HG03196 (cell line): ENCODE data around the gene CYB561D1.

Experiments used
- ATAC-seq: cut with Tn5 transposase; IDR thresholded peaks from one replicate; pipeline ENCODE4 v1.9.1; 2021; ENCODE audit not compliant: unreplicated experiment

Gene CYB561D1

DNA sequence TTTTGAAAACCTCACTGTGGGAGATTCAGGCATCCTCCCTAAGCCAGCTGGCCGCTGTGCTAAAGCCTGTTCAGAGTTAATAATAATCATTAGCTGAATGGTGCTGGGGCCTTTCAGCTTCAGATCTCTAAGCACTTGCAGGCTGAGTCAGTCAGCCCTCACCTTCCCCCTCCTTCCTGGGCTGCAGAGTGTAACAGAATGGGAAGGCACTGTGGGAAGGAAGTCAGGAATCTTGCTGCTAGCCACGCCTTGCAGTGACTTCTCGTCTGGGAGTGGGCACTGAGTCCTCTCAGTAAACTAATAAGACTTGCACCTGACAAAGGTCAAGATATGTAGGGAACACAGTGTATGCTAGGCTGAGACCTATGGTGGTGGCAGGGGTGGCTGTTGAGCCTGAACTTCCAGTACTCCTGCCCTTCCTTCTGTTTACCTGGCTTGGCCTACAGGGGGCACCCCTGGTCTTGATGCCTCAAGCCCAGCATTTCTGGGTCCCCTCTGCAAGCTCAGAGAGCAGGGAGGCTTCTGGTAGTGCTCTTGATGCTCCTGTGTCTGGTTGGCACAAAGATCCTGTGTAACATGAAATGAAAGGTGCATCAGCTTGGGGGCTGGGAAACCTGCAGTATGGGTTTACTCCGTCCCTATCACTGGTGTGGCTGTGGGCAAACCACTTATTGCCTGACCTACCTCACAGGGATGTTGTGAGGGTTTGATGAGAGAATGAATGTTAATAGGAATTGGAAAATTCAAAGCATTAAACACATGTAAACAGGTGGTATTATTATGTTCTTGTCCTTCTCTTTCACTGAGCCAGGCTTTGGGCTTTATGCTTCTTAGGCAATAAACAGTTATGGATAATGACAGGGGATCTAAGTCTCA is 6.0 kb downstream of the CYB561D1 start:
- no peak for ATAC-seq

- no peak for ATAC-seq
Observed at GRCh38 chr1:109500941-109501381, 7.1 kb downstream of the CYB561D1 start.

DNA sequence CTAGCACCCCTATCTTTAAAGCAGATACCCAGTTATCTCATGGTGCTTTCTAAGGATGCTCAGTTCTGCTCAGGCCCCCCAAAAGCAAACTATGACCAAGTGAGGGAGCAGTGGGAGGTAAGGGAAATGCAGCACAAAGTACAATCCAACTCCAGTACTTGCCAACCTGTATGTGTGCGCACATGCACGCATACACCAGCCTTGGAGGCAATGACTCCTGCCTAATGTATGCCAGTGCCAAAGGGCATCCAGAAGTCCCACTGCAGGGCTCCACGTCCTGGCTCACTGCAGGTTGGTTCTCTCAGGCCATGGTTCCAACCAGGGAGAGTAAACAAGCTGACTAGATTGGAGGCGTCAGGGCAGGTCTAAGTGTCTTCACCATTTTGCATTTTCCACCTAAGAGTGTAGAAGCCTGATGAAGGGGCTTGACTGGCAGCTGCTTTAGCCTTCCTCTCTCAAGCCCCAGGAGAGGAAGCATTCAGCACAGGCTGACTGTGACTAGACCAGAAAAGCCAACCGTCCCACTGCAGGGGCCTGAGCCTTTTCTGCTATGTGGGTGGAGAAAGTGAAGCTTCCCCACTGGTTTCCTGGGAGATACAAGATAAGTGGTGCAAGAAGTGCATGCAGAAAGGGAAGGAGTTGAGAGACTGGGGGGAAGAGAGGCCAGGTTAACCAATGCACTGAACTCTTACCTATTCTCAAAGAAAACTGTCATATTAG is 7.9 kb downstream of the CYB561D1 start:
- no peak for ATAC-seq

DNA sequence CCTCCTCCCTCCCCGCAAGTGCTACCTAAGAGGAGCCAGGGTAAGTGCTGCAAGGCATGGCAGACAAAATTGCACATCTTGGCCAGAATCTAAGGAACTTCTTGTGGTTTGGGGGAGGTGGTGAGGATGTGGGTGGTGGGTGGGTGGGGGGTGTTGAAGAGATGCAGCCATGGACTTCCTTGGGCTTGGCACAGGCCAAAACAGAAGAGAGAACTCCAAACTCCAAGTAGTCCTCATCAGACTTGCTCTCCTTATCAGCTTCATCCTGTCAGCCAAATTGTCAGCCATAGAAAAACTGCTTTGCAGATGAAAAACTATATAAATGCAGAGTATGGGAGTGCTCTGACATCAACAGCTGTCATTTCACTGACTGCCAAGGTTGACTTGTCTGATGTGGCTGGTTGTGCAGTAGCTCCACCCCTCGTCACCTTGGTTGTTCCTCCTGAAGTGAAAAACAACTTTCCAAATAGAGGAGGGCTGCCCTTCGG is 8.5 kb downstream of the CYB561D1 start:
- ATAC-seq = no peak

DNA sequence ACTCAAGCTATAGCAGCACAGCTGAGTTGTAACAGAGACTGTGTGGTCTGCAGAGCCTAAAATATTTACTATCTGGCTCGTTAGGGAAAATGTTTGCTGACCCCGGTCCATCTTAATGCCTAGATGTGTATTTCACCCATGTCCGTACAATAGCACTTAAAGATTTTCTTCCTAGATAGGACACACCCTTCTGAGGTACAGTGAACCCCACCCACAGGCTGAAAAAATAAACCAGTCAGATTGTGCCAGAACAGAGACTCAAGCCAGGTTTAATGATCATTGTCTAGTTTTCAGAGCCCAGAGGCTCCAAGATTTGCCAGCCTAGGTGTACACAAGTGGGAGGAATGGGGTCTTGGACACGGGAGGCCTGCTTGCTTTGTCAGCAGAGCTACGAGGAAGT is 10.0 kb downstream of the CYB561D1 start:
- no peak for ATAC-seq

- no peak for ATAC-seq
Observed at GRCh38 chr1:109504974-109505373, 11.1 kb downstream of the CYB561D1 start.

GRCh38 chr1:109508001-109508872 is 14.3 kb downstream of the CYB561D1 start:
- no peak for ATAC-seq

- ATAC-seq = no peak
Observed at GRCh38 chr1:109508873-109509175, 14.9 kb downstream of the CYB561D1 start.

DNA sequence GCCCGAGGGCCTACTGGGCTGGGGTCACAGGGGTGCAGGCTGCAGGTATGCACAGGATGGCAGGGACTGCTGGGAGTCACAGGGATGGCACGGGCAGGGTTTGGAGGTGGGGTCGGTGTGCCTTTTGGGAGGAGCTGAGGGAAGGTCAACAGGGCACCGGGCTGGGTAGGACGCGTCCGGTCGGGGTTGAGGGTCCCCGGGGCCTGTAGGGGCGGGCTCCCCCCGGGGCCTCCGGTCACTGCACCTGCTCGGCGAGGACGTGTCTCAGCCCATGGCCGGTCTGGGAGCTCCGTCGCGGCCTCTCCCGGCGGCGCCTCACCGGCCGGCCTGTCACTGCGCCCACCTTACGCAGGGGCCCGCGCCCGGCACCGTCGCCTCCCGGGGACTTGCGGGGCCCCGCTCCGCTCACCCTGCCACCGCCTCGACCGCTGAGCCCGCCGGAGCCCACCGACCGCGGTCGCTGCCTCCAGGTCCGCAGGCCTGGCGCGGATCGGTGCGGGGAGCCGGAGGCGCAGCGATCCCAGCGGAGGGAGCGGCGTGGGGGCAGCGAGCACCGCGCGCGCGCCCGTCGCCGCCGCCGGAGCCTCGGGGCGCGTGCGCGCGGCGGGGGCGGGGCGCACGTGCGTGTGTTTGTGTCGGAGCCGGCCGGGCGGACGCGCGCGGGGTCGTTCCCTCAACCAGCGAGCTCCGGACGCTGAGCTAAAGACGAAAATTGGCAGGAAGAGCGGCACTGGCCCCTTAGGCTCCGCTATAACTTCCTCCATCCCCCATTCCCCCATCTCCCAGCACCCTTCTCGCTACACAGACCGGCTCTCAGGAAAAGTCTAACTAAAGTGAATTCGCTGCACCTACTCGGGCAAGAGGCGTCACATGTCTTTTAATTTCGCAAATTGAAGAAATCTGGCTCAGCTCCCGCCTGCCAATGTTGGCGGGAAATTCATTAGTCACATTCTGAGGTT is 15.6 kb downstream of the CYB561D1 start, which contains the start of gene AMIGO1:
Gene AMIGO1 (minus strand): TSS at position 552 of the 959 bp plus-strand sequence. CDS start 815 bp downstream, outside the sequence.
- no peak for ATAC-seq

GRCh38 chr1:109513110-109513710 is 19.3 kb downstream of the CYB561D1 start:
- ATAC-seq = no peak

GRCh38 chr1:109514846-109515245 is 21.0 kb downstream of the CYB561D1 start:
- ATAC-seq = no peak

DNA sequence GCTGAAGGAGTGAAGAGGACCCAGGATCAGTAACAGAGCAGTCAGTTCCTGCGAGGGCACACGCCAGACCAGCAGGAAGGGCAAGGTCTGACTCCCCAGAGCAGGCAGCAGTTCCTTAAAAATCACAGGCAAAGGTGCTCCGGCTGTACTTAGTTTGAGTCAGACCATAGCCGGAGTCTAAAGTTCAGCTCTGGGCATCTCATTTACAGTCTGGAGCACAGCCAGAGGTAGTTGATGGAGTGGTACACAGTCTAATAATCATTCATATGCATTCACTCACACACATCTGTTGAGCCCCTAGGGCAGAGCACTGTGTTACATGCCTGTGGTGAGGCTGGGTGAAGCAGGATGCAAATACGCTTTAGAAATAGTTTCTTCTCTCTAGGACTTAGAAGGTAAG is 23.0 kb downstream of the CYB561D1 start:
- no peak for ATAC-seq

- ATAC-seq = no peak
Observed at GRCh38 chr1:109517337-109517736, 23.4 kb downstream of the CYB561D1 start.

DNA sequence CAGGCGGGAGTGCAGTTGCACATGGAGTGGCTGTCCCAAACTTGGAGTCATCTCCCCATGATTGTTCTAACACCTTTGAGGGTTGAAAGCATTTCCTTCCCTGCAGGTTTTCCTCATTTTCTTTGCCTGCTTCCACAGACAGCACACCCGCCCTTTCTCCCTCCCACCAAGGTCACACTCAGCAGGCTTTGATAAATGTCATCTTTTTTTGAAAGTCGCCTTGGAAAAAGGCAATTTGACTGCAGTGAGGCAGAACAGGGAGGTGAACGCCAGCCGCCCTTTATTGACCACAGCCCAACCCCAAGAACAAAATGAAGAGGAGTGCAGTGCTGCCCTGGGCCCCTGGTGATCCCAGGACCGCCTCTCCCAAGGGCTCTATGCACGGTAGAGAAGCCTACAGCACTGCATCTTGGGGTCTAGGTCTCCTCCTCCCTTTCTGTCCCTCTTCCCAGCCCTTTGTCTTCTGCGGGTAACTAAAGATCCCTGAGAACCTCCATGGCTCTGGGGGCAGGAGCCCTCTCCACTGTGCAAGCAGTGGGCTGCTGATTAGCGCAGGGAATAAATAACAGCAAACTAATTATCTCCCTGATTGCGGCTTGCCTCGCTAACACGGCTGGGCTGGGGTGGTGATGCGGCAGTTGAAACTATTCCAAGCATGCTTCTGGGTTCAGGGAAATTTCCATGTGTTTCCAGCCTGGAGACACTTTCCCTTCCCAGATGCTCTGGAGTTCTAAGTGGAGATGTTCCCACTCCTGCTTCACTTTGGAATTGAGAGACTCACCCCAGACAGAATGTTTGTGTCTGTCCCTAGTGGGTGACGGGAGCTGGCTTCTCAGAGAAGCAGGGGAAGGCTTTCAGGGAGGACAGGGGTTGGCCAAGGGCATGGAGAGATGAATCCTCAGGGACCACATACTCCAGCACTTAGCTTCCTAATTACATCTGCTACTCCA is 27.4 kb downstream of the CYB561D1 start:
- ATAC-seq = no peak

- no peak for ATAC-seq
Observed at GRCh38 chr1:109522026-109522425, 28.1 kb downstream of the CYB561D1 start.

- no peak for ATAC-seq
Observed at GRCh38 chr1:109523706-109524105, 29.8 kb downstream of the CYB561D1 start.

- ATAC-seq = no peak
Observed at GRCh38 chr1:109527098-109527811, 33.4 kb downstream of the CYB561D1 start.
